ENCODE results near the gene HUNK. TPM values are rescaled to one million over a fixed set of nuclear protein-coding genes. Genes with fewer than 3 reads are reported as not detected.
A peak's percentile ranks its signal among the peaks of the same experiment; 100 is the strongest.

The HUNK gene
- total RNA-seq, 1 donor from 2014 or later, result 29.1 TPM

GRCh38 chr21:31910074-31910470 is 37.3 kb downstream of the HUNK start:
- peak overlapping the region; percentile 96 for H3K27ac Mint-ChIP-seq (ENCODE audit: unreplicated experiment)
- H3K36me3 Mint-ChIP-seq (ENCODE audit: low read depth), result peaks cover 8% of the 10 kb centered on the region
- H3K4me1 Mint-ChIP-seq, result peaks cover 91% of the 10 kb centered on the region
- no peak for TF ChIP-seq CTCF (conservative IDR thresholded peaks at IDR 0.05)
- DNase-seq (ENCODE audit: low read depth, low spot score), result no peak
- H3K9me3 Mint-ChIP-seq, result no peaks in the 10 kb centered on the region
- no peaks in the 10 kb centered on the region for H3K27me3 Mint-ChIP-seq (ENCODE audit: low read depth)
- H3K4me3 Mint-ChIP-seq, result peak overlapping the region; percentile 77

- Mint-ChIP-seq H3K4me1 (peaks cover 84% of the 10 kb centered on the region), H3K27me3 (ENCODE audit: low read depth) (no peaks in the 10 kb centered on the region)
Measured at GRCh38 chr21:31911138-31911907, 38.5 kb downstream of the HUNK start.

GRCh38 chr21:31912501-31912900 is 39.7 kb downstream of the HUNK start:
- H3K36me3 Mint-ChIP-seq (ENCODE audit: low read depth), result peaks cover 5% of the 10 kb centered on the region
- peaks cover 80% of the 10 kb centered on the region for H3K4me1 Mint-ChIP-seq
- no peak overlapping the region for H3K4me3 Mint-ChIP-seq
- DNase-seq (ENCODE audit: low read depth, low spot score), result no peak
- TF ChIP-seq CTCF (conservative IDR thresholded peaks at IDR 0.05), result no peak
- peak overlapping the region; percentile 69 for H3K27ac Mint-ChIP-seq (ENCODE audit: unreplicated experiment)
- no peaks in the 10 kb centered on the region for H3K27me3 Mint-ChIP-seq (ENCODE audit: low read depth)
- no peaks in the 10 kb centered on the region for H3K9me3 Mint-ChIP-seq

More at GRCh38 chr21:31911138-31911907, 38.5 kb downstream of the HUNK start:
- H3K4me3 Mint-ChIP-seq, result no peak overlapping the region
- H3K9me3 Mint-ChIP-seq, result no peaks in the 10 kb centered on the region
- TF ChIP-seq CTCF (conservative IDR thresholded peaks at IDR 0.05), result no peak
- no peak for DNase-seq (ENCODE audit: low read depth, low spot score)
- peaks cover 8% of the 10 kb centered on the region for H3K36me3 Mint-ChIP-seq (ENCODE audit: low read depth)
- H3K27ac Mint-ChIP-seq (ENCODE audit: unreplicated experiment), result no peak overlapping the region

GRCh38 chr21:31913182-31913608 is 40.4 kb downstream of the HUNK start:
- Mint-ChIP-seq H3K4me3 (peak overlapping the region; percentile 54), H3K9me3 (peaks cover 3% of the 10 kb centered on the region), H3K27me3 (ENCODE audit: low read depth) (no peaks in the 10 kb centered on the region), H3K27ac (ENCODE audit: unreplicated experiment) (peak overlapping the region; percentile 28), H3K4me1 (peaks cover 81% of the 10 kb centered on the region), H3K36me3 (ENCODE audit: low read depth) (peaks cover 11% of the 10 kb centered on the region)
- no peak for TF ChIP-seq CTCF (conservative IDR thresholded peaks at IDR 0.05)
- no peak for DNase-seq (ENCODE audit: low read depth, low spot score)

- no peak for TF ChIP-seq CTCF (conservative IDR thresholded peaks at IDR 0.05)
- Mint-ChIP-seq H3K27ac (ENCODE audit: unreplicated experiment) (no peak overlapping the region), H3K4me3 (peak overlapping the region; percentile 61), H3K4me1 (peaks cover 68% of the 10 kb centered on the region), H3K9me3 (peaks cover 8% of the 10 kb centered on the region), H3K27me3 (ENCODE audit: low read depth) (no peaks in the 10 kb centered on the region), H3K36me3 (ENCODE audit: low read depth) (peaks cover 16% of the 10 kb centered on the region)
- DNase-seq (ENCODE audit: low read depth, low spot score), result no peak
Measured at GRCh38 chr21:31914472-31914871, 41.7 kb downstream of the HUNK start.
